ENCODE measurements around the gene KLF2. TPM values are rescaled to one million over a fixed set of nuclear protein-coding genes. Genes with fewer than 3 reads are reported as not detected.
A peak's percentile ranks its signal among the peaks of the same experiment; 100 is the strongest.

KLF2 gene
- total RNA-seq, 2 experiments from 2014 or later = 0.94 to 1.0 TPM

- intact Hi-C loops (cut with micrococcal nuclease) = no loop called here
- no peak for TF ChIP-seq CTCF (IDR thresholded peaks at IDR 0.05)
- Mint-ChIP-seq H3K4me1 (ENCODE audit: low read depth) (peaks cover 54% of the 10 kb centered on the region), H3K27ac (no peak overlapping the region), H3K9me3 (no peaks in the 10 kb centered on the region), H3K36me3 (ENCODE audit: low read depth) (peaks cover 8% of the 10 kb centered on the region), H3K4me3 (no peak overlapping the region), H3K27me3 (peaks cover 18% of the 10 kb centered on the region)
- CTCF ChIA-PET = interaction anchor here (1.0 to 2.4 kb wide), 7 partner anchors 11 to 38 kb away, joined by 3 to 10 read pairs (median 5); no protein-coding TSS in a partner anchor
- POLR2A ChIA-PET = interaction anchor here (1.0 to 2.6 kb wide), 5 partner anchors 23 to 120 kb away, joined by 3 to 13 read pairs (median 6); no protein-coding TSS in a partner anchor
- ATAC-seq = no peak
- peak; percentile 1 for DNase-seq
Observed at GRCh38 chr19:16365300-16365996, 40.8 kb downstream of the KLF2 start.

GRCh38 chr19:16366056-16366432 lies 41.4 kb downstream of the KLF2 start:
- no peak overlapping the region for H3K27ac Mint-ChIP-seq
- no peak overlapping the region for H3K4me3 Mint-ChIP-seq
- POLR2A ChIA-PET = interaction anchor here (0.5 to 2.6 kb wide), 9 partner anchors 10 to 286 kb away, joined by 3 to 13 read pairs (median 4); no protein-coding TSS in a partner anchor
- intact Hi-C loops (cut with micrococcal nuclease) = loop anchor here (2.0 kb wide), 2 partner anchors 23 to 37 kb away; no protein-coding TSS in a partner anchor
- CTCF ChIA-PET = interaction anchor here (0.8 to 2.4 kb wide), 12 partner anchors 10 to 119 kb away, joined by 3 to 10 read pairs (median 4); no protein-coding TSS in a partner anchor
- ATAC-seq (no peak), DNase-seq (no peak)
- peaks cover 50% of the 10 kb centered on the region for H3K4me1 Mint-ChIP-seq (ENCODE audit: low read depth)
- TF ChIP-seq CTCF (IDR thresholded peaks at IDR 0.05) = no peak
- no peaks in the 10 kb centered on the region for H3K9me3 Mint-ChIP-seq
- H3K36me3 Mint-ChIP-seq (ENCODE audit: low read depth) = peaks cover 8% of the 10 kb centered on the region
- H3K27me3 Mint-ChIP-seq = peaks cover 20% of the 10 kb centered on the region

GRCh38 chr19:16366433-16367260 lies 42.0 kb downstream of the KLF2 start:
- ChIA-PET CTCF (interaction anchor here (0.8 to 2.4 kb wide), 13 partner anchors 9 to 119 kb away, joined by 3 to 10 read pairs (median 4); no protein-coding TSS in a partner anchor), POLR2A (interaction anchor here (0.5 to 2.6 kb wide), 10 partner anchors 10 to 1748 kb away, joined by 3 to 13 read pairs (median 4); no protein-coding TSS in a partner anchor)
- H3K4me1 Mint-ChIP-seq (ENCODE audit: low read depth) = peaks cover 45% of the 10 kb centered on the region
- peaks cover 20% of the 10 kb centered on the region for H3K27me3 Mint-ChIP-seq
- DNase-seq (peak; percentile 35), ATAC-seq (peak; percentile 13)
- intact Hi-C loops (cut with micrococcal nuclease) = loop anchor here (2.0 kb wide), 2 partner anchors 24 to 38 kb away; no protein-coding TSS in a partner anchor
- TF ChIP-seq CTCF (IDR thresholded peaks at IDR 0.05) = no peak
- no peaks in the 10 kb centered on the region for H3K9me3 Mint-ChIP-seq
- H3K27ac Mint-ChIP-seq = peak overlapping the region; percentile 25
- H3K4me3 Mint-ChIP-seq = peak overlapping the region; percentile 23
- H3K36me3 Mint-ChIP-seq (ENCODE audit: low read depth) = peaks cover 3% of the 10 kb centered on the region

GRCh38 chr19:16367261-16367683 lies 42.6 kb downstream of the KLF2 start:
- POLR2A ChIA-PET = interaction anchor here (0.7 to 2.6 kb wide), 6 partner anchors 9 to 1748 kb away, joined by 3 to 13 read pairs (median 6); no protein-coding TSS in a partner anchor
- peaks cover 20% of the 10 kb centered on the region for H3K27me3 Mint-ChIP-seq
- no peaks in the 10 kb centered on the region for H3K36me3 Mint-ChIP-seq (ENCODE audit: low read depth)
- DNase-seq (peak; percentile 90), ATAC-seq (no peak)
- no peak for TF ChIP-seq CTCF (IDR thresholded peaks at IDR 0.05)
- H3K4me3 Mint-ChIP-seq = peak overlapping the region; percentile 23
- peak overlapping the region; percentile 25 for H3K27ac Mint-ChIP-seq
- no peaks in the 10 kb centered on the region for H3K9me3 Mint-ChIP-seq
- CTCF ChIA-PET = interaction anchor here (0.7 to 2.4 kb wide), 7 partner anchors 9 to 39 kb away, joined by 3 to 10 read pairs (median 5); no protein-coding TSS in a partner anchor
- intact Hi-C loops (cut with micrococcal nuclease) = loop anchor here (2.0 kb wide), 2 partner anchors 24 to 38 kb away; no protein-coding TSS in a partner anchor
- peaks cover 45% of the 10 kb centered on the region for H3K4me1 Mint-ChIP-seq (ENCODE audit: low read depth)
